Measurements from ENCODE around the gene ZMYM2.

Gene ZMYM2

DNA sequence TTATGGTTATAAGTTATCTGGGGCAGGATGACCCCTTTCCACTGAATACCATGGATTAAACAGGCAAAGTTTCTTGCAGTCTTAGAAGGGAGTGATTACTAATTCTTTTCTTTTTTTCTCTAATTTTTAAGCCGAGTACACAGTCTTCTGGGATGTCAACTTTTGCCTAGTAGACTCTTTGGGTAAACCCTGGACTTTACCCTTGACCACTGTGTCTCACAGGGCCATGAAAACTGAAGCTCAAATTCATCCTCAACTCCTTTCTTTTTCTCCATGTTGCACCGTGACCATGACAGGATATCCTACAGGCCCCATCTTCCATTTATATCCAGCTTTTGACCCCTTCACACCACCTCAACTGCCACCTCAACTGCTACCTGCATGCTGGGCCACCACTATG is 150.5 kb downstream of the ZMYM2 start:
- DNase-seq, result no peak

DNA sequence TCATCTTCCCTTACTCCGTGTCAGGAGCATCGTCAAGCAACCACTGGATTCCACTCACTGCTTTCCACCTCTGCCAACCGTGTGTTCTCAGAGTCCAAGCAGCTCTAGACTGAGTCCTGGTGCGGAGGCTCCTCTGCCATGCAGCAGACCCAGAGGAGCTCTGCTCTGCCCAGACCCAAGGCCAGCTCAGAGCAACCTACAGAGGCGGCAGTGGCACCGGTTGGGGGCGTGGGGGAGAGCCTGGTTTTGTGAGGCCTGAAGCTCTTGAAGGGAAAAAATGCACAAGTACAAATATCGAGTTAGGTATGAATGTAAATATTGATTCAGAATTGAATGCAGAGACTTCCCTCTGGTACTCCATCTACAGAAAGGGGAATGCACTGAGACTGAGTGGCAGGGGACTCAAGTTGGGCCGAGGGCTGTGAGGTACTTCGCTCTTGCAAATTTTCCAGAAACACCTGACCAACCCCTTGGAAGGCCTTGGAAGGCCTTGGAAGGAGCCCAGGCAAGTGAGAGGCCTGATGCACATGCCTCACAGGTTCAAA is 155.6 kb downstream of the ZMYM2 start:
- no peak for DNase-seq

DNA sequence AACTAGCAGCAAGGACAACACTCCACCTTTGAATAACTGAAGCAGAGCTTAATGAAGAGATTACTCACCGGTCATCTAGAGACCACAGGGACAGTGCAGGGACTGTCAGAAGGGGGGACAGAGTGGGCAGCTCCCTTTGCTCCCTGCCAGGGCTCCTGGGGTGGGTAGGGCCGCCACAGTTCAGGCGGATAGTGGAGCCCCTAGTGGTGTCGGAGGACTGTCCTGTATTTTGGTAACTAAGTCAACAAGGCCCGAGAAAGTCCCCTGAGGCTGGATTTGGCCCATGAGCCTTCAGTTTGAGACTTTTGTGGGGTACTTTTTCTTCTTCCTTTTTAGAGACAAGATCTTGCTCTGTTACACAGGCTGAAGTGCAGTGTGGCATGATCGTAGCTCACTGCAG is 157.7 kb downstream of the ZMYM2 start:
- DNase-seq, result no peak

DNA sequence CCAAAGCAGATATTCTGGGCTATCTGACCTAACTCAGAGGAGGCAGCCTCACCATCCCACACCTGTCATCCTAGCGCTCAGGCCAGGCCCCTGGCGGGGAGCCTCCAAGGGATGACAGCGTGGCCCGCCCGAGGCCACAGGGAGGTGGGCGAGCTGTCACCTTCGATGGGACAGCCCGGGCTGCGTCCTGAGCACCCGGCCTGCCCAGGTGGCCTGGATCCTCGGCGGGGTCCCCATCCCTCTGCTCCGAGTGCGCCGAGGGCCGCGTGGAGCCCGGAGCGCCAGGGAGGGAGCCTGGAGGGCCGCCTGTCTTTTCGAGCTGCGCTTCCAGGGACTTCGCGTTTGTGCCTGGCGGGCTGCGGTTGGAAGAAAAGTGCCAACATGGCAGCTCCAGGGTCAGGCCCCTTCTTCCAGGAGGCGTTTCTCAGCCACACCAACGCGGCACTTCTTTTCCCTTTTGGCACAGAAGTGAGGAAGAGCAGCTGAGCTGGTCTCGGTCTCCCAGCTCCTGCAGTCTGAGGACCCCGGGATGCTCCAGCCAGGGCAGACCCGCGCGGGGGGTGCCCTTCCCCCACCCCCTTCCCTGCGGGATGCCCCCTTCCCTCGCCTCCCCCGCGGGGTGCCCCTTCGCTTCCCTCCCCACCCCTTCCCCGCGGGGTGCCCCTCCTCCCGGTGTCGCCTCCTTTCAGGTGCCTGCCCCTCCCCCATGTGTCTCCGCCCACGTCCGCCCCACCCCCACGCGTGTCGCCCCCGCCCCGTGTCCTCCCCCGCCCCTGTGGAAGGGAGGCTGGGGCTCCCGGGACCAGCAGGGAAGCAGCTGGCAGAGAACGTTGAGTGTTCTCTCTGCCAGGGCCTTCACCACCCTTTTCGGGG is 160.0 kb downstream of the ZMYM2 start:
- no peak for DNase-seq

DNA sequence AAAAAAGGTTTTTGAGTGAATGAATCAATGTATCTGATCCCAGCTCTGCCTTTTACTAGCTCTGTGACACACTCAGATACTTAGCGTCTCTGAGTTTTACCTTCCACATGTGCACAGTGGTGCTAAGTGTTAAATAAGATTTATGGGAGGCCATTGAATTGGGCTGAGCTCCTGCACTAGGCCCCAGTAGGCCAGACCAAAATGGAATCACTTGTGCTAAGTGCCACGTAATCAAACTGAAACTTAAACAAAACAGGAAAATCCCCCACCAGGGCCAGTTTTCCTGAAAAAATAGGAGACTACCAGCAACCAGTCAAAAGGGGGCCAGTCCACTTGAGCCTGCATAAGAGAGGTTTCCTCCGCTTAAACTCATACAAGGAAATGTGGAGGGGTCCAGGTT is 161.4 kb downstream of the ZMYM2 start:
- DNase-seq, result no peak

DNA sequence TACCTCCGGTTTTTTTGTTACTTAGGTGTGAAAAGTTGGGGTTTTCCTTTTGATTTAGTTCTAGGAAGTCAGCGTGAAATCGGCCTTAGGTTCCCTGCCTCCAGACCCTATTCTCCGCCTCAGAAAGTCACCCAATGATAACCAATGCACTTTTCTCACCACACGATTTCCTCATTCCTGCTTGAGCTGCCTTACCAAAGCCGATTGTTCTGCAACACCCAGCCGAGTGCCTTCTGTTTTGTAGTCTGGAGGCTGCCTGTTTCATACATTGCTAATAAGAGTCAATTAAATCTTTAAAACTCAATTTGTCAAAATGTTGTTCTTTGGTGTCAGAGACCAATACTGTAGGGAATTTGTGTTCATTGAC is 162.6 kb downstream of the ZMYM2 start:
- DNase-seq, result no peak

DNA sequence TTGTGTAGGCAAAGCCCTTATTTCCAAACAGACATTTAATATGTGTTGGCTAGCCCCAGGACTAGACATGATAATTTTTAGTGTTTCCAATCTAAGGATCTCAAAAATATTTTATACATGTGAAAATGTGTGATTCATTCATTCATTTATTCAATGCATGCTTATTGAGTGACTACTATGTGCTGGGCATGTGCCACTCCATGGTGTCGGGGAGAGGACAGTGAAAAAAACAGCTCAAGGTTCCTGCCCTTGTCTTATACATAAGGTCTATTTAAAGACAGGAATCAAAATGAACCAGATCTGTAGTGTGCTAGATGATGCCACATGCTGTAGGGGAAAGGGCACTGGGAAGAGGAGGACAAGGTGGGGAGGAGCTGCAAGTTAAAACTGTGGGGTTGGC is 165.8 kb downstream of the ZMYM2 start:
- no peak for DNase-seq

DNA sequence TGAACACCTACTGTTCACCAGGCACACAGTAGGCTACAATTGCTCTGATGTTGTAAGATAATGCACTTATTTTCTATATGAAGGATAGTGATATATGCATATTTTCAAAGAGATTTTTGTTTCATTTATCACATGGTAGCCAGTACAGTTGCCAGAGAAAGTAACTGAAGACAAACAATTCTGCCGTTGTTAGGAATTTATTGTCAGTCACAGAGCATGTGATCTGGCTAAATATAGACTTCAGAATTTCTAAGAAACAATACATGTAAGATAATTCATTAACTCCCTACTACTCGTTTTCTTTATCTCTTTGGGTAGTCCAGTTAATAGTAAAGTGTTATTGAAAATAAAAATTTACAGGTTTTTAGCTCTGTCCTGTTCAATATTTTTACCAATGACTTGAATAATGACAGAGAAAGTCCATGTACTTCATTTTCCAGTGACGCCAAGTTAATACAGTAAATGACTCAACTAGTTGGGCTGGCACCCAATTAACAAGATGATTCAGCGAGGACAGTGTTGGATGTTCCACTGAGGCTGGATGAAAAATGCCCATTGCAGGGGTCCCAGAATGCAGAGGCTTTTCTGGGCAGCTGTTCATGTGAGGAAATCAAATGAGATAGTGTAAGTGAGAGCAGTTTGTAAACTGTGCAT is 166.7 kb downstream of the ZMYM2 start:
- no peak for DNase-seq

DNA sequence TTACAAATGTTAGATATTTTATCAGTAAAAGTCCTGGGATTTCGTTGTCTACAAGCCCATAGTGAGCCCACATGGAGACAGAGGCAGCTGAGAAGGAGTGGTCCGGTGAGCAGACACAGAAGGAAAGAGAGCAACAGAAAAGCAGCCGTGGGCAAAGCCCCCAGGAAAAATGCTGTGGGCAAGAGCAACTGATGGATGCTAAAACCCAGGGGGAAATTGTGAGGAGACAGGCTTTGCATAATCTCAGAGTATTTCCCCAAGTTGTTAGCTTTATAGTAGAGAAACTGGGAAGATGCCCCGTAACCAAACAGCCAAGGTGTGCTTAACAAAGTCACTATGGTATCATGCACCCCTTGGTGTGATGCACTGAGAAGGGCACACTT is 167.2 kb downstream of the ZMYM2 start:
- DNase-seq, result no peak

DNA sequence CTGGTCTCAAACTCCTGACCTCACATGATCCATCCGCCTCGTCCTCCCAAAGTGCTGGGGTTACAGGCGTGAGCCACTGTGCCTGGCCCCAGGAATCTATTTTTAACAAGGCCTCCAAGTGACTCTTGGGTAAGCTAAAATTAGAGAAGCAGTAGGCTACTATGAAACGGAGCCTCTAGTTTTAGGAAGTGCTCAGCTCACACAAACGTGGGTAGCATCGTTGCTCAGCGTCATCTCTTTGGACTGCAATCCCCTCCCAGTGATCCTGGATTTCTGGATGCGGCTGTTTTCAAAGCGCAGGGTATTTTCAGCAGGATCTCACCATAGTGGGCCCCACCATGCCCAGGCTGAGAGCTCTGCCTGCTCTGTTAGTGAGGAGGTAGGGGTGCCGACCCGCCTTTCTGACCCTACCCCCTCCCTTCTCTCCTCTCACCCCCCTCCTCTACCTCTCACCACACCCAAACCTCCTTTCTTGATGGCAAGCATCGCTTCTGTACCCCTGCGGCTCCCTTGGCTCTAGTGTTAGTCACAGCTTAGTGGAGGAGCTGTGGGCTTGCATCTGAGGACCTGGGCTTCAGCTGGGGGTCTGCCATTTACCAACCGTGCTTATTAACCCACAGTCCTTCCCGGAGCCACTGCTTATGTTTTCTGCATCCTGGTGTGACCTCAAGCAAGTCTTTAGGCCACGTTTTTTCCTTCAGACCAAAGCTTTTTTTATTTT is 168.2 kb downstream of the ZMYM2 start:
- no peak for DNase-seq

DNA sequence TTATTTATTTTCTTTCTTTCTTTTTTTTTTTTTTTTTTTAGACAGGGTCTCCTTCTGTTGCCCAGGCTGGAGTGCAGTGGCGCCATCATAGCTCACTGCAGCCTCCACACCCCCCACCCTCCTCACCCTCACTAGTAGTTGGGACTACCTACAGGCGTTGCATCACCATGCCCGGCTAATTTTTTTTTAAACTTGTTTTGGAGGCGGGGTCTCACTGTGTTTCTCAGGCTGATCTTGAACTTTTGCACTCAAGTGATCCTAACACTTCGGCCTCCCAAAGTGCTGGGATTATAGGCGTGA is 168.7 kb downstream of the ZMYM2 start:
- DNase-seq, result no peak

DNA sequence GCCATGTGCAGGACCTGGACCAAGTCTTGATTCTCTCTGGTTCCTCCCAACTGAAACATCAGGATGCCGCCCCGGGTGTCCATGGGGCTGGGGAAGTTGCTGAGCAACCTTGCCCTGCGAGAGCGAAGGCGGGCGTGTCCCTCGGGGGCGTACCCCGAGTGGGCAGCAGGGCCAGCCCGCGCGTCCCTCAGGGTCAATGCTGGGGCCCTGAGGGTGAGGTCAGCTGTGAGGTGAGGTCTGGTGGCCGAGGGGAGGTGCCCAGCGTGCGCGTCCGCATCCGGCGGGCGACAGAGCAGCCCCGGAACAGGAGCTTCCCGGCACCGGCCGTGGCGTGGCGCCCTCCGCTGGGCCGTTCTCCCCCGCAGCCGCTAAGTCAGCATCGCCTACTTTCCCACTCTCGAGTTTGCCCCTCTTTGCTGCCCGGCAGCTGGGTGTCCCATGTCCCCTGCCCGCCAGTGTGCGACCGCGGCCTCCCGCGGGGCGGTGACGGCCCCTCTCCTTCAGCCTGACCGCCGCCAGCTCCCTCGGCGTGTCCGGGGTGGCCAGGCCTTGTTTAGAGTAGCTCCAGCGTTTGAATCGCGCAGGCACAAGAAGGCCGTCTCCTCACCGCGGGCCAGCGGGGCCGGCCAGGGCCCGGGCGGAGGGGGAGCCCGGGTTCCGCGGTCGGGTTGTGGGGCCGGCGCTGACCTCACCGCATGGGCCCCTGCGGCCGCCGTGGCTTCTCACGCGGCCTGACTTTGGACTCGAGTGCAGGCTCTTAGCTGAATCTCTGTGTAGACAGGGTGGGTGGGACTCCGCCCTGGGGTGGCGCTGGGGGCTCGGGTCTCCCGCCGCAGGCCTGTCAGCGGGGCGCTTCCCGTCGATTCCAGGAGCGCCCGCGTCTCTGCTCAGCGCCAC is 169.3 kb downstream of the ZMYM2 start:
- DNase-seq, result no peak

DNA sequence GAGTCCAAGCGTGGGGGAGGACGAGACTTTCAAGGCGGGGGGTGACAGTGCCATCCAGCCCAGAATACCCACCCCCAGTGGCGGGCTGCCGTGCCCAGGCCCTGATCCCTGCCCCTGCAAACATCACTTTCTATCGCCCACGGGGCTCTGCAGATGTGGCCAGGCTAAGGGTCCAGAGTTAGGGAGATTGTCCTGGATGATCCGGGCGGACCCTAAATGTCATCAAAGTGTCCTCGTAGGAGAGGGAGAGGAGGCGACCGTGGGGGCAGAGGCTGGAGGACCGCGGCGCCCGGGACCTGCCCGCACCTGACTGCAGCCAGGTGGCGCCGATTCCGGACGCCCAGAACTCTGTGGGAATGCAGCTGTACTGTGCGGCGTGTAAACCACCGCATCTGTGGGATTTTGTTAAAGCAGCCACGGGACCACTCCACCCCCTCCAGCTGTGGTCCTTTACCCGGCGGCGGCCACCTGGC is 170.0 kb downstream of the ZMYM2 start:
- no peak for DNase-seq

DNA sequence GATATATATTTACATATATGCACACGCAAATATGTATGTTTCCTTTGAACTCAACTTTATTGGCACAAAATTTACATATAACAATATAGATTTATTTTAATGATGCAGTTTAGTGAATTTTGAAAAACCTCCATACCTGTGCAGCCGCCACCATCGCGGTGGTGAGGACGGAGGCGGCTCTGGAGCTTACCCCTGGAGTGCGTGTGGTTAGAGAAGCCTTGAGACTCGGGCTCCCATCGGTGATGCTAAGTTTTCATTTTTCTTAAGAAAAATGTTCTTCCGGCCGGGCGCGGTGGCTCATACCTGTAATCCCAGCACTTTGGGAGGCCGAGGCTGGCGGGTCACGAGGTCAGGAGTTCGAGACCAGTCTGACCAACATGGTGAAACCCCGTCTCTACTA is 170.5 kb downstream of the ZMYM2 start:
- DNase-seq, result no peak

DNA sequence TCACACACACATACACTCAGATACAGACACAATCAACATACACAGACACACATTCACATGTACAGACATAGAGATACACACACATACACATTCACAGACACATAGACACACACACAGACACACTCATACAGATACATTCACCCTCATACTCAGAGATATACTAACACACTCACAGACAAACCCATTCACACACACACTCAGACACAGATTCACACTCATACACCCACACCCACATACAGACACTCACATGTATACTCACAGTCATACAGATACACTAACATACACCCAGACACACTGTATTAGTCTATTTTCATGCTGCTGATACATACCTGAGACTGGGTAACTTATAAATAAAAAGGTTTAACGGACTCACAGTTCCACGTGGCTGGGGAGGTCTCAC is 171.5 kb downstream of the ZMYM2 start:
- DNase-seq, result no peak

DNA sequence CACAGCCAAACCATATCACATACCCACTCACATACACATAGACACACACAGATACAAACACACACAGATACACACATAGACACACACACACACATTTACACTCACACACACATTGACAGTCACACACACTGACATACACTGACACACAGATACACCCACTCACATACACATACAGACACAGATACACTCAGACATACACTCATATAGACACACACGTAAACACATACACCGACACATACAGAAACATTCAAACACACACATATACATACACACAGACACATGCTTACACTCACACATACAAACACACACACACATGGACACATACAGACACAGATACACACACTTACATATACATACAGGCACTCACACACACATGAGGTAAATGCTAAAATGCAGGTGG is 172.1 kb downstream of the ZMYM2 start:
- no peak for DNase-seq

DNA sequence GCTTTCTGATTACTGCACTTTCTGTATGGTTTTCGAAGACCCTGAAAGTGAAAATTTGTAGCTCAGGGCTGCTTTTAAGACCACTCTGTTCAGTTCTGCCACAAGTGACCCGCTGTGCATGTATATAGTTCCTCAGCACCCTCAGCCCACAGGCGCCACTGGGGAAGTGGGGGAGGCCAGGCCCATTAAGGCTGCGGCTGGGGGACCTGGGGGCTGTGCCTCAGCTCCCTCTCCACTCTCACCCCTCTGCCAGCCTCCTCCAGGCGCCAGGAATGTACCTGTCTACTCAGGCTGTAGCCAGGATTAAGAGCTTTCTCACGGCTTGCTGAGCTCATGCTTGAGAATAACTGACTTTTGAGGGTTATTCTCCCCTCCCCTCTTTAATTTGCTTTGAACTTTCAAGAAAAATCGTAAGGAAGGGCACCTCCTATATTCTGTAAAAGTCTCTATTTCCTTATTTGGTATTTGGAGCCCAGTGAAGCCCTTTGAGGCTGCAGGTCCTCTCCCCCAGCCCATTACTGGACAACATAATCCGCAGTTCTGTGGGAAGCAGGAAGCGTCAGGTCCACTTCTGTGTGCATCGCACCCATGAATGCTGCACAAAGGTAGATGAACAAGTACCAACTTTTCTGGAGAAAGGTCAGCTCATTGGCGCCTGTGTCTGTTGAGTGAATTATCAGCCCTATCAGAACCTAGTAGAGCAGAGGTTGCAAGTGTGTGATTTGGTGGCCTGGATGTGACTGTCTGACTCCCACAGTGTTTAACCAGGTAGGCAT is 172.7 kb downstream of the ZMYM2 start:
- no peak for DNase-seq

DNA sequence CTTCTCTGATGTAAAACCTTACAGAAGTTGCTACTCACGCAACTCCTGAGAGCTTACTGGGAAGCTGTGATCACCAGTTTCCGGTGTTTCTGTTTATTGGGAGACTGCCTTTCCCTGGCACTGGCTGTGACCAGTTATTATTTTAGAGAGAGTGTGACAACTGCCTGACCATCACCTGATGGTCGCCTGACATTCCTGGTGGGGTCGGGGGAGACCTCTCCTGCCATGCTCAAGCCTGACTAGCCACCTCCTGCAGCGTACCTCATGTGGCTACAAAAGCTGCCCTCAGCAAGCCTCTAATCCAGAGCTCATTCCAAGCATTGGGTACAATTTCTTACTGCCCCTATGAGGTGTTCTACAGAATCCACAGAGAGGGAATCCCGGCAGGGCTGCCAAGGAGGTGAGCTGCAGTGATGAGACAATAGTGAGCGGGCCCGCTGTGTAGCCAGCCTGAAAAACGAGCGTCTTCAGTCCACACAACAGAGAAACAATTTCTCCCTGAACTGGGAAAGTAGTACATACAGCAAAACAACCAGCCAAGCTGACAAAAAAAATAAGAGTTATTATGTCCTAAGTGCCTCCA is 173.6 kb downstream of the ZMYM2 start:
- DNase-seq, result no peak

DNA sequence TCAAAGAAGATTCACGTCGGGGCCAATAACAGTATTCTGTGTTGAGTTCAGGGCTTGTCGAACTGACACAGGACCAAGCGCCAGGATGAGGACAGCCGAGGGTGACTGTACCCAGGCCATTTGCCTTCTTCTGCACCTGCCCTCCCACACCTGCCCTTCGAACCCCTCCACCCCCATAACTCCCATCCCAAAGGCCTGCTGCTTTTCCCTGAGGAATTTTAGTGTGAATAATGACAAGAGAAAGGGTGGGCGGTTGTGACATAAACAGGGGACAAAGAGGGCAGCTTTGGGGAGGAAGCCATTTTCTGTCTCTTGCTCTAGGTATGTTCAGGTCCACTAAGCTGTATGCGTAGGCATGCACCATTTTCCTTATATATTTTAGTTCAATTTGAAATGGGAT is 176.2 kb downstream of the ZMYM2 start:
- no peak for DNase-seq

DNA sequence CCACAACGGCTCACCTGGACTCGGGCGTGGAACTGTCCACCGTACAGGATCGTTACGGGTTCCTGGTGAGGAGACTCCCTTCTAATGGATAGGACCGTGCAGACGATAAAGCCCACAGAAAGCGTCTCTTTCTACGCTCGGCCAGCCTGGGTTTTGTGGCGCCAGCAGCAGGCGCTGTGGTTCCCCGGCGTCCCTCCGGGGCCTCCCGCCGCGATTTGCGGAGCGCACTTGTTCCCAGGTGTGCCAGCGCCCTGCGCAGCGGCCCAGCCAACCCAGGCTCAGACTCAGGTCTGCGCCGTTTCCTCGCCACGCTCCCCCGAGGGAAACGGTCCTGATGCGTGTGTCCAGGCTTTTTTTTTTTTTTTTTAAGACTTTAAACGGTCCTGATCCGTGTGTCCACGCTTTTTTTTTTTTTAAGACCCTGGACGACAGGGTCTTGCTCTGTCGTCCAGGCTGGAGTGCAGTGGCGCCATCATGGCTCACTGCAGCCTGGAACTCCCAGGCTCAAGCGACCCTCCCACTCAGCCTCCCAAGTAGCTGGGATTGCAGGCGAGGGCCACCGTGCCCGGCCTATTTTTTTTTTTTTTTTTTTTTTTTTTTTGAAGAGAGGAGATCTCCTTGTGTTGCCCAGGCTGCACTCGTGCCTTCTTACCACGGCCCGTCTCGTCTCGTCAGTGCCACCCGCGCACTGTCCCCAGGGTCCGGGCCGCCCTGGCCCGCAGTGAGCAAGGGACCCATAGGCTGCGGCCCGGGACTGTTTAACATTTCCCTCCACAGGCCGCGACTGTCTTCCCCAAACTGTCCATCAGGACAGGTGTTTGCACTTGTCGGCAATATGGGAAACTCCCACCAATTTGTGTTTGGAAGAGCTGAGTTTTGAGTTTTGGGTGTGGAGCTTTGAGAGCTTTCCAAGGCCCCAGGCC is 178.5 kb downstream of the ZMYM2 start:
- no peak for DNase-seq
